ENCODE results near the gene SLC16A13. TPM values are rescaled to one million over a fixed set of nuclear protein-coding genes. Genes with fewer than 3 reads are reported as not detected.

Gene SLC16A13
- total RNA-seq, 2 donors from 2014 or later = 0.70 to 0.71 TPM

GRCh38 chr17:7002288-7003047 is 33.3 kb upstream of the SLC16A13 start:
- no peak for TF ChIP-seq CTCF (IDR thresholded peaks at IDR 0.05)
- no peak for DNase-seq (ENCODE audit: low spot score)
- Histone ChIP-seq H3K36me3 (peaks cover 20% of the 10 kb centered on the region), H3K27ac (no peak overlapping the region), H3K9me3 (no peaks in the 10 kb centered on the region), H3K4me3 (no peak overlapping the region), H3K27me3 (no peaks in the 10 kb centered on the region), H3K4me1 (no peaks in the 10 kb centered on the region)

- Histone ChIP-seq H3K4me1 (no peaks in the 10 kb centered on the region), H3K27me3 (no peaks in the 10 kb centered on the region), H3K36me3 (peaks cover 16% of the 10 kb centered on the region), H3K9me3 (no peaks in the 10 kb centered on the region), H3K4me3 (no peak overlapping the region), H3K27ac (no peak overlapping the region)
- no peak for TF ChIP-seq CTCF (IDR thresholded peaks at IDR 0.05)
- no peak for DNase-seq (ENCODE audit: low spot score)
Observed at GRCh38 chr17:7003745-7004144, 32.1 kb upstream of the SLC16A13 start.

GRCh38 chr17:7004398-7005253 is 31.2 kb upstream of the SLC16A13 start:
- Histone ChIP-seq H3K27me3 (no peaks in the 10 kb centered on the region), H3K4me3 (no peak overlapping the region), H3K9me3 (no peaks in the 10 kb centered on the region), H3K4me1 (peaks cover 0 to 3% of the 10 kb centered on the region in 2 donors), H3K27ac (no peak overlapping the region), H3K36me3 (peaks cover 16% of the 10 kb centered on the region)
- no peak for DNase-seq (ENCODE audit: low spot score)
- TF ChIP-seq CTCF (IDR thresholded peaks at IDR 0.05) = peak; percentile 43 to 76

DNA sequence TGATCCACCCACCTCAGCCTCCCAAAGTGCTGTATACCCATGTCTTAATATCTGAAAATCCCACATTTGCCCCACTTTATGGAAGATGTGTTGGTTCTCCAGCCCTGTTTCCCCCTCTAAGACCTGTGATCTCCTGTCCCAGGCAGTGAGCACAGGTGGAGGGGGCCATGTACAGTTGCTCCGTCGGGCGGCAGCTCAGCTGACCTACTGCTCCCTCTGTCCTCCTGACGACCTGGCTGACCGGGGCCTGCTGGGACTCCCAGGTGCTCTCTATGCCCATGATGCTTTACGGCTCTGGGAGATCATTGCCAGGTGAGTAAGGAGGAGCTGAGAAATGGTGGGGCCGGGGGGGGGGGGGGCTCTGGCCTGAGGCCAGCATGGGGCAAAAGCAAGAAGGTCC is 30.1 kb upstream of the SLC16A13 start:
- Histone ChIP-seq H3K4me3 (no peak overlapping the region), H3K4me1 (peaks cover 0 to 13% of the 10 kb centered on the region in 2 donors), H3K27ac (no peak overlapping the region), H3K9me3 (no peaks in the 10 kb centered on the region), H3K27me3 (no peaks in the 10 kb centered on the region), H3K36me3 (peaks cover 16% of the 10 kb centered on the region)
- TF ChIP-seq CTCF (IDR thresholded peaks at IDR 0.05) = no peak
- DNase-seq (ENCODE audit: low spot score) = no peak

DNA sequence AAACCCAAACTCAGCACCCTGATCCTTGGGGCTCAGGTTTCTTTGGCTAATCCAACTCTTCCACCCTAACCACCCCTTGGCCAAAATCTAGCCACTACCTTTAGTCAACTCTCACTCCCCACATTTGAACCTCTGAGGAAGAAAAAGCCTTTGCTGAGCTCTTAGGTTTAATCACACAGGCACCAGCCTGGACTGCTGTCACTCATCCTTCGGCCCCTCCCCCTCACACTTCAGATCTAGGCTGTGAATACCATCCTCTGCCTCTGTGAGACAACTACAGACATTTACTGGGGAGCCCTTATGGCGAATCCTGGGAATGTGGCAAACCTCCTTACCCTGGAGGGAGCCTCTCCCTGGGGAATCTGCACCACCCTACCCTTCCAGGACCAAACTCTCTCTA is 28.7 kb upstream of the SLC16A13 start:
- H3K4me3 ChIP-seq = no peak overlapping the region
- H3K9me3 ChIP-seq = no peaks in the 10 kb centered on the region
- no peak for TF ChIP-seq CTCF (IDR thresholded peaks at IDR 0.05)
- no peak overlapping the region for H3K27ac ChIP-seq
- no peaks in the 10 kb centered on the region for H3K27me3 ChIP-seq
- H3K36me3 ChIP-seq = peaks cover 3% of the 10 kb centered on the region
- no peak for DNase-seq (ENCODE audit: low spot score)
- H3K4me1 ChIP-seq = peaks cover 0 to 24% of the 10 kb centered on the region in 2 donors
